ENCODE measurements around the gene EBP.

The EBP gene

DNA sequence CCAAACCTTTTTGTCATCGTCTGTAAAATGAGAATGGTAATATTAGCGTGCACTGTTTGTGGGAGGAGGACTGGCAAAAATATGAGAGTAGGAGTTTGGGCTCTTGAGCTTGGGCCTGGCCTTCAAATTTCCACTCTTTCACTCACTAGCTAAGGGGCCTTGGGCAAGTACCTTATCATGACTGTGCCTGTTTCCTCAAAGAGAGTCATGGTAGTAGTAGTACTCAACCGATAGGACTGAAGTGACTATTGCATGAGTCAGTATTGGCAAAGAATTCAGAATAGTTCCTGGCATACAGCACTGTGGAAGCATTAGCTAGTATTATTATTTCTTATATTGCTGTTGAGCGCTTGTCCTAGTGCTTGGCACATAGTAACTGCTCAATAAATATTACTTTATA is 36.7 kb downstream of the EBP start:
- no peak for TF ChIP-seq POLR2A (IDR thresholded peaks at IDR 0.05; ENCODE audit: extremely low read depth, insufficient read length)
- no peak for TF ChIP-seq MYC (IDR thresholded peaks at IDR 0.05; ENCODE audit: low read depth, low read length)
- TF ChIP-seq, protein P1, sequence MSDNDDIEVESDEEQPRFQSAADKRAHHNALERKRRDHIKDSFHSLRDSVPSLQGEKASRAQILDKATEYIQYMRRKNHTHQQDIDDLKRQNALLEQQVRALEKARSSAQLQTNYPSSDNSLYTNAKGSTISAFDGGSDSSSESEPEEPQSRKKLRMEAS (IDR thresholded peaks at IDR 0.05; ENCODE audit: low read depth, low read length): no peak
- TF ChIP-seq, protein P2, sequence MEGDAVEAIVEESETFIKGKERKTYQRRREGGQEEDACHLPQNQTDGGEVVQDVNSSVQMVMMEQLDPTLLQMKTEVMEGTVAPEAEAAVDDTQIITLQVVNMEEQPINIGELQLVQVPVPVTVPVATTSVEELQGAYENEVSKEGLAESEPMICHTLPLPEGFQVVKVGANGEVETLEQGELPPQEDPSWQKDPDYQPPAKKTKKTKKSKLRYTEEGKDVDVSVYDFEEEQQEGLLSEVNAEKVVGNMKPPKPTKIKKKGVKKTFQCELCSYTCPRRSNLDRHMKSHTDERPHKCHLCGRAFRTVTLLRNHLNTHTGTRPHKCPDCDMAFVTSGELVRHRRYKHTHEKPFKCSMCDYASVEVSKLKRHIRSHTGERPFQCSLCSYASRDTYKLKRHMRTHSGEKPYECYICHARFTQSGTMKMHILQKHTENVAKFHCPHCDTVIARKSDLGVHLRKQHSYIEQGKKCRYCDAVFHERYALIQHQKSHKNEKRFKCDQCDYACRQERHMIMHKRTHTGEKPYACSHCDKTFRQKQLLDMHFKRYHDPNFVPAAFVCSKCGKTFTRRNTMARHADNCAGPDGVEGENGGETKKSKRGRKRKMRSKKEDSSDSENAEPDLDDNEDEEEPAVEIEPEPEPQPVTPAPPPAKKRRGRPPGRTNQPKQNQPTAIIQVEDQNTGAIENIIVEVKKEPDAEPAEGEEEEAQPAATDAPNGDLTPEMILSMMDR (IDR thresholded peaks at IDR 0.05; ENCODE audit: low read depth, low read length): no peak
- H3K4me3 ChIP-seq (ENCODE audit: low read depth, low read length): no peak overlapping the region
- DNase-seq (ENCODE audit: low read depth): no peak

DNA sequence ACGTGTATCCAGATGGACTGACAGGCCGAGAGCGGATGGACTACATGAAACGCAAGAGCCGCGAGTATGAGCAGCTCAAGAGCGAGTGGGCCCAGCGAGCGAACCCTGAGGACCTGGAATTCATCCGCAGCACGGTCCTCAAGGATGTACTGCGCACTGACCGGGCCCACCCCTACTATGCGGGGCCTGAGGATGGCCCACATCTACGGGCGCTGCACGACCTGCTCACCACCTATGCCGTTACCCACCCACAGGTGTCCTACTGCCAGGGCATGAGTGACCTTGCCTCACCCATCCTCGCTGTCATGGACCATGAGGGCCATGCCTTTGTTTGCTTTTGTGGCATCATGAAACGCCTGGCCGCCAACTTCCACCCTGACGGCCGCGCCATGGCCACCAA is 38.0 kb downstream of the EBP start:
- H3K4me3 ChIP-seq (ENCODE audit: low read depth, low read length): no peak overlapping the region
- DNase-seq (ENCODE audit: low read depth): no peak
- TF ChIP-seq, protein P2 (IDR thresholded peaks at IDR 0.05; ENCODE audit: low read depth, low read length): no peak
- TF ChIP-seq POLR2A (IDR thresholded peaks at IDR 0.05; ENCODE audit: extremely low read depth, insufficient read length) (no peak), MYC (IDR thresholded peaks at IDR 0.05; ENCODE audit: low read depth, low read length) (no peak)
- TF ChIP-seq, protein P1 (IDR thresholded peaks at IDR 0.05; ENCODE audit: low read depth, low read length): no peak

DNA sequence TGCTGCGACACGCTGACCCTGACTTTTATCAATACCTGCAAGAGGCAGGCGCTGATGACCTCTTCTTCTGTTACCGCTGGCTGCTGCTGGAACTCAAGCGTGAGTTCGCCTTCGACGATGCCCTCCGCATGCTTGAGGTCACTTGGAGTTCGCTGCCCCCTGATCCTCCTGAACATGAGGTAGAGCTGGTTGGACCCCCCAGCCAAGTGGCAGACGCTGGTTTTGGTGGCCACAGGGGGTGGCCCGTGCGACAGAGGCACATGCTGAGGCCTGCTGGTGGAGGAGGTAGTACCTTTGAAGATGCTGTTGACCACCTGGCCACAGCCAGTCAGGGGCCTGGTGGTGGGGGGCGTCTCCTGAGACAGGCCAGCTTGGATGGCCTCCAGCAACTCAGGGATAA is 38.4 kb downstream of the EBP start:
- TF ChIP-seq, protein P1 (IDR thresholded peaks at IDR 0.05; ENCODE audit: low read depth, low read length): no peak
- TF ChIP-seq, protein P2 (IDR thresholded peaks at IDR 0.05; ENCODE audit: low read depth, low read length): no peak
- TF ChIP-seq MYC (IDR thresholded peaks at IDR 0.05; ENCODE audit: low read depth, low read length): no peak
- TF ChIP-seq POLR2A (IDR thresholded peaks at IDR 0.05; ENCODE audit: extremely low read depth, insufficient read length): no peak
- no peak for DNase-seq (ENCODE audit: low read depth)
- no peak overlapping the region for H3K4me3 ChIP-seq (ENCODE audit: low read depth, low read length)

DNA sequence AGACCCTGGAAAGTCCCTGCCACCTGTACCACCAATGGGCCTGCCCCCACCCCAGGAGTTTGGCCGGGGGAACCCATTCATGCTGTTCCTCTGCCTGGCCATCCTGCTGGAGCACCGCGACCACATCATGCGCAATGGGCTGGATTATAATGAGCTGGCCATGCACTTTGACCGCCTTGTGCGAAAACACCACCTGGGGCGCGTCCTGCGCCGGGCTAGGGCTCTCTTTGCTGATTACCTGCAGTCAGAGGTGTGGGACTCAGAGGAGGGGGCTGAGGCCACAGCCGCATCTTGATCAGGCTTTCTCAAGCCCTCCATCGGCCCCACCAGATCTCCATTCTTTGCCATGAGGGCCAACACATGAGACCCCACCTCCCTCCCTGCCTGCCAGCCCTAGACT is 39.1 kb downstream of the EBP start:
- no peak for DNase-seq (ENCODE audit: low read depth)
- no peak overlapping the region for H3K4me3 ChIP-seq (ENCODE audit: low read depth, low read length)
- TF ChIP-seq, protein P1 (IDR thresholded peaks at IDR 0.05; ENCODE audit: low read depth, low read length): no peak
- TF ChIP-seq MYC (IDR thresholded peaks at IDR 0.05; ENCODE audit: low read depth, low read length) (no peak), POLR2A (IDR thresholded peaks at IDR 0.05; ENCODE audit: extremely low read depth, insufficient read length) (no peak)
- TF ChIP-seq, protein P2 (IDR thresholded peaks at IDR 0.05; ENCODE audit: low read depth, low read length): no peak

DNA sequence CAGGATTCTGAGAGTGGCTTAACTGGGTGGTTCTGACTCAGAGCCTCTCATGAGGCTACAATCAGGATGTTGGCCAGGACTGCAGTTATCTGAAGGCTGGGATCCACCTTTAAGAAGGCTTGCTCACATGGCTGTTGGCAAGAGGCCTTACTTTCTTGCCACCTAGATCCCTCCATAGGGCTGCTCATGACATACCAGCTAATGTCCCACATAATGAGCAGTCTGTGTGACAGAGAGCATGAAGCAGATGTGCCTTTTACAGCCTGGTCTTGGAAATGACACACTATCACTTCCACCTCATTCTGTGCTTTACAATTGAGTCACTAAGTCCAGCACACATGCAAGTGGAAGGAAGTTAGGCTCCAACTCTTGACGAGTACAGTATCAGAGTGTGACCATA is 48.4 kb downstream of the EBP start:
- no peak for TF ChIP-seq POLR2A (IDR thresholded peaks at IDR 0.05; ENCODE audit: extremely low read depth, insufficient read length)
- DNase-seq (ENCODE audit: low read depth): peak; percentile 36
- no peak overlapping the region for H3K4me3 ChIP-seq (ENCODE audit: low read depth, low read length)

DNA sequence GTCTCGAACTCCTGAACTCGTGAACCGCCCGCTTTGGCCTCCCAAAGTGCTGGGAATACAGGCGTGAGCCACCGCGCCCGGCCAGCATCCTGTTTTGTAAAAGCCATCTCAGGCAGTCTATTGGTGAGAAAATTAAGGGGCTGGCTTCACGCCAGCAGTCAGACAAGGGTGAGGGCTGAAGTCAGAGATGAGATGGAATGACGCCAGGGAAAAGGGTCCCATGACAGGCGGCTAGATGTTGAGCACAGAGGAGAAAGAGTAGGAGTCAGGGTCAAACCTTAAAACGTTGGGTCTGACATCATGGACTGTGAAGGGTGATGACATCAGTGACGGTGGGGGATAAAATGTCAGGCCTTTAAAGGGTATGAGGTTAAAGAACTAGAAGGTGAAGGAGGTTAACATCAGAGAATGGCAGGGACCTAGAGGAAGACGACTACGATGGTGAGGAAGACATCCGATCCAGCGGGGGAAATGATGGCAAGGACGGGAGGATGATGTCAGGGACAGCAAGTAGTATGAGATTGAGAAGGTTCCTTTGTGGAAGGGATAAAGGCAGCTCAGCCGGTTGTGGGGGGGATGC is 52.2 kb downstream of the EBP start:
- no peak for DNase-seq (ENCODE audit: low read depth)
- H3K4me3 ChIP-seq (ENCODE audit: low read depth, low read length): peak overlapping the region; percentile 99
- TF ChIP-seq MYC (IDR thresholded peaks at IDR 0.05; ENCODE audit: low read depth, low read length) (no peak), POLR2A (IDR thresholded peaks at IDR 0.05; ENCODE audit: extremely low read depth, insufficient read length) (no peak)
- TF ChIP-seq, protein P1 (IDR thresholded peaks at IDR 0.05; ENCODE audit: low read depth, low read length): no peak
- TF ChIP-seq, protein P2 (IDR thresholded peaks at IDR 0.05; ENCODE audit: low read depth, low read length): no peak

Measured in NB4 (cell line).